Activated naive CD4-positive, alpha-beta T cell treated with anti-CD3 and anti-CD28 coated beads, Interleukin-2, amount 10 ng/mL, durations not matched to agents 7 days and 5 days (primary cell): Measurements from ENCODE around the gene GLCCI1.
"Not testable (repeated sequence)": the region's sequence is repeated elsewhere in the genome, so short reads cannot be mapped to it uniquely, and the experiment has no call there.

Experiments used
- CTCF ChIA-PET: fragments of 350-600 bp; sonication (Branson Sonifier 250); formaldehyde crosslinking; loops from one replicate; lab custom pipeline; 2021; ENCODE audit warnings: antibody characterized with exemption; lab: Charles Lee
- DNase-seq: peaks from one replicate; pipeline ENCODE4 v3.0.0-alpha.2; 2020
- H3K27ac Mint-ChIP-seq: one replicate; pipeline ENCODE4 v1.8.0; 2021; ENCODE audit warnings: mild to moderate bottlenecking, moderate library complexity, mixed read lengths
- H3K27me3 Mint-ChIP-seq: one replicate; pipeline ENCODE4 v1.8.0; 2021; ENCODE audit warnings: mild to moderate bottlenecking, mixed read lengths
- H3K36me3 Mint-ChIP-seq: one replicate; pipeline ENCODE4 v1.8.0; 2021; ENCODE audit warnings: mixed read lengths
- H3K4me1 Mint-ChIP-seq: one replicate; pipeline ENCODE4 v1.8.0; 2021; ENCODE audit warnings: mixed read lengths
- H3K4me3 Mint-ChIP-seq: one replicate; pipeline ENCODE4 v1.8.0; 2021; ENCODE audit warnings: mild to moderate bottlenecking, moderate library complexity, mixed read lengths
- H3K9me3 Mint-ChIP-seq: one replicate; pipeline ENCODE4 v1.8.0; 2021; ENCODE audit warnings: mixed read lengths

The GLCCI1 gene

GRCh38 chr7:8057566-8057965 is 89.0 kb downstream of the GLCCI1 start:
- peaks cover 24% of the 10 kb centered on the region for H3K36me3 Mint-ChIP-seq
- peaks cover 3% of the 10 kb centered on the region for H3K9me3 Mint-ChIP-seq
- H3K27me3 Mint-ChIP-seq: no peaks in the 10 kb centered on the region
- H3K4me1 Mint-ChIP-seq: no peaks in the 10 kb centered on the region
- H3K27ac Mint-ChIP-seq: no peak overlapping the region
- H3K4me3 Mint-ChIP-seq: no peak overlapping the region
- DNase-seq: no peak
- CTCF ChIA-PET: no interaction called here

- no peaks in the 10 kb centered on the region for H3K27me3 Mint-ChIP-seq
- no peak overlapping the region for H3K4me3 Mint-ChIP-seq
- H3K4me1 Mint-ChIP-seq: peaks cover under 1% of the 10 kb centered on the region
- no peak for DNase-seq
- peaks cover 32% of the 10 kb centered on the region for H3K36me3 Mint-ChIP-seq
- no peak overlapping the region for H3K27ac Mint-ChIP-seq
- peaks cover 5% of the 10 kb centered on the region for H3K9me3 Mint-ChIP-seq
- CTCF ChIA-PET: no interaction called here
These were observed 89.7 kb downstream of the GLCCI1 start for GRCh38 chr7:8058322-8058721.

DNA sequence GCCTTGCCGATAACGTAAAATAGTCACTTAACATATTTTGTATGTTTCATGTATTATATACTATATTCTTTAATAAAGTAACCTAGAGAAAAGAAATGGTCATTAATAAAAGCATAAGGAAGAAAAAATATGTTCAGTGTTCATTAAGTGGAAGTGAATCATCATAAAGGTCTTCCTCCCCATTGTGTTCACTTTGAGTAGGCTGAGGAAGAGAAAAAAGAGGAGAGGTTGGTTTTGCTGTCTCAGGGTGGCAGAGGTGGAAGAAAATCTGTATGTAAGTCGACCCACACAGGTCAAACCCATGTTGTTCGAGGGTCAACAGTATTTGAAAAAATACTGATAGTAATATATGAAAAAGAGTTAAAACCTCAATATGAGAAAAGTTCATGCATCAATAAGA is 90.3 kb downstream of the GLCCI1 start:
- CTCF ChIA-PET: no interaction called here
- Mint-ChIP-seq H3K4me1 (peaks cover 5% of the 10 kb centered on the region), H3K36me3 (peaks cover 37% of the 10 kb centered on the region), H3K9me3 (peaks cover 5% of the 10 kb centered on the region), H3K27ac (no peak overlapping the region), H3K4me3 (no peak overlapping the region), H3K27me3 (no peaks in the 10 kb centered on the region)
- no peak for DNase-seq

DNA sequence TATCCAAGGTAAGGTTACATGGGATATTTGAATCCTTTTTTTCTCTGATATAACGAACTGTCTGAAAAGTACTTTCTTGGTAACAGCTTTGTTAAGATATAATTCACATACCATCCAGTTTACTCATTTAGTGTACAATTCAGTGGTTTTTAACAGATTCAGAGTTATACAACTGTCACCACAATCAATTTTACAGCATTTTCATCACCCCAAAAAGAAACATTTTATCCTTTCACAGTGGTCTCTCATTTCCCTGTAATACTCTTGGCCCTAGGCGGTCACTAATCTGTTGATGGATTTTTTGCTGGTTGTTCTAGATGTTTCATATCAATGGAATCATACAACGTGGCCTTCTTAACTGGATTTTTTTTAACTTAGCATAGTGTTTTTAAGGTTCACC is 91.6 kb downstream of the GLCCI1 start:
- H3K4me3 Mint-ChIP-seq: no peak overlapping the region
- no peak overlapping the region for H3K27ac Mint-ChIP-seq
- peaks cover 43% of the 10 kb centered on the region for H3K36me3 Mint-ChIP-seq
- peaks cover 8% of the 10 kb centered on the region for H3K4me1 Mint-ChIP-seq
- no peaks in the 10 kb centered on the region for H3K27me3 Mint-ChIP-seq
- CTCF ChIA-PET: no interaction called here
- DNase-seq: no peak
- H3K9me3 Mint-ChIP-seq: peaks cover 8% of the 10 kb centered on the region

GRCh38 chr7:8063300-8063699 is 94.7 kb downstream of the GLCCI1 start:
- CTCF ChIA-PET, H3K4me3 Mint-ChIP-seq, H3K27ac Mint-ChIP-seq: not testable (repeated sequence)

DNA sequence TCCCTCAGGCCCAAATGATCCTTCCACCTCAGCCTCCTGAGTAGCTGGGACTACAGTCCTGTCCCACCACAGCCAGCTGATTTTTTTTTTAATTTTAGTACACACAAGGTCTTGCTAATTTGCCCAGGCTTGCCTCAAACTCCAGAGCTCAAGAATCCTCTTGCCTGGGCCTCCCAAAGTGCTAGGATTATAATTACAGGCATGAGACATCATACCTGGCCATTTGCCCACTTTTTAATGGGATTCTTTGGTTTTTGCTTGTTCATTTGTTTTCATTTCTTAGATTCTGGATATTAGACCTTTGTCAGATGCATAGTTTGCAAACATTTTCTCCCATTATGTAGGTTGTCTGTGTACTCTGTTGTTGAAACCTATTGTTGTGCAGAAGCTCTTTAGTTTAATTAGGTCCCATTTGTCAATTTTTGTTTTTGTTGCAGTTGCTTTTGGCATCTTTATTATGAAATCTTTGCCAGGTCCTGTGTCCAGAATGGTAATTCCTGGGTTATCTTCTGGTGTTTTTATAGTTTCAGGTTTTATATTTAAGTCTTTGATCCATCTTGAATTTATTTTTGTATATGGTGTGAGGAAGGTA is 95.2 kb downstream of the GLCCI1 start:
- no peaks in the 10 kb centered on the region for H3K27me3 Mint-ChIP-seq
- no peak overlapping the region for H3K4me3 Mint-ChIP-seq
- CTCF ChIA-PET: no interaction called here

More at GRCh38 chr7:8063300-8063699, 94.7 kb downstream of the GLCCI1 start:
- not testable (repeated sequence) for H3K4me1 Mint-ChIP-seq, H3K9me3 Mint-ChIP-seq, DNase-seq, H3K27me3 Mint-ChIP-seq
- peaks cover 51% of the 10 kb centered on the region for H3K36me3 Mint-ChIP-seq

DNA sequence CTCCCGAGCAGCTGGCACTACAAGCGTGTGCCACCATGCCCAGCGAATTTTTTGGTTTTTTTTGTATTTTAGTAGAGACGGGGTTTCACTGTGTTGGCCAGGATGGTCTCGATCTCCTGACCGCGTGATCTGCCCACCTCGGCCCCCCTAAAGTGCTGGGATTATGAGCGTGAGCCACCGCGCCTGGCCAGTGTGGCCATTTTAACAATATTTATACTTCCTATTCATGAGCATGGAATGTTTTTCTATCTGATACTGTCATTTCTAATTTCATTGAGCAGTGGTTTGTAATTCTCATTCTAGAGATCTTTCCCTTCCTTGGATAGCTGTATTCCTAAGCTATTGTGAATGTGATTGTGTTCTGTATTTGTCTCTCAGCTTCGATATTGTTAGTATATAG is 96.2 kb downstream of the GLCCI1 start:
- H3K9me3 Mint-ChIP-seq: peaks cover 8% of the 10 kb centered on the region
- peaks cover 8% of the 10 kb centered on the region for H3K4me1 Mint-ChIP-seq
- H3K36me3 Mint-ChIP-seq: peaks cover 55% of the 10 kb centered on the region
- H3K27me3 Mint-ChIP-seq: no peaks in the 10 kb centered on the region
- no peak overlapping the region for H3K27ac Mint-ChIP-seq
- no peak for DNase-seq
- CTCF ChIA-PET: no interaction called here
- no peak overlapping the region for H3K4me3 Mint-ChIP-seq

More for the DNA sequence above, 95.2 kb downstream of the GLCCI1 start:
- Mint-ChIP-seq H3K9me3 (peaks cover 8% of the 10 kb centered on the region), H3K27ac (no peak overlapping the region), H3K4me1 (peaks cover 8% of the 10 kb centered on the region), H3K36me3 (peaks cover 55% of the 10 kb centered on the region)
- no peak for DNase-seq

GRCh38 chr7:8065356-8065813 is 96.8 kb downstream of the GLCCI1 start:
- H3K4me3 Mint-ChIP-seq: no peak overlapping the region
- peaks cover 8% of the 10 kb centered on the region for H3K9me3 Mint-ChIP-seq
- no peak overlapping the region for H3K27ac Mint-ChIP-seq
- H3K36me3 Mint-ChIP-seq: peaks cover 53% of the 10 kb centered on the region
- no peak for DNase-seq
- no peaks in the 10 kb centered on the region for H3K27me3 Mint-ChIP-seq
- H3K4me1 Mint-ChIP-seq: peaks cover 8% of the 10 kb centered on the region
- CTCF ChIA-PET: interaction anchor here (1.2 kb wide), 1 partner anchor 10 kb away, joined by 3 read pairs; no protein-coding TSS in a partner anchor

DNA sequence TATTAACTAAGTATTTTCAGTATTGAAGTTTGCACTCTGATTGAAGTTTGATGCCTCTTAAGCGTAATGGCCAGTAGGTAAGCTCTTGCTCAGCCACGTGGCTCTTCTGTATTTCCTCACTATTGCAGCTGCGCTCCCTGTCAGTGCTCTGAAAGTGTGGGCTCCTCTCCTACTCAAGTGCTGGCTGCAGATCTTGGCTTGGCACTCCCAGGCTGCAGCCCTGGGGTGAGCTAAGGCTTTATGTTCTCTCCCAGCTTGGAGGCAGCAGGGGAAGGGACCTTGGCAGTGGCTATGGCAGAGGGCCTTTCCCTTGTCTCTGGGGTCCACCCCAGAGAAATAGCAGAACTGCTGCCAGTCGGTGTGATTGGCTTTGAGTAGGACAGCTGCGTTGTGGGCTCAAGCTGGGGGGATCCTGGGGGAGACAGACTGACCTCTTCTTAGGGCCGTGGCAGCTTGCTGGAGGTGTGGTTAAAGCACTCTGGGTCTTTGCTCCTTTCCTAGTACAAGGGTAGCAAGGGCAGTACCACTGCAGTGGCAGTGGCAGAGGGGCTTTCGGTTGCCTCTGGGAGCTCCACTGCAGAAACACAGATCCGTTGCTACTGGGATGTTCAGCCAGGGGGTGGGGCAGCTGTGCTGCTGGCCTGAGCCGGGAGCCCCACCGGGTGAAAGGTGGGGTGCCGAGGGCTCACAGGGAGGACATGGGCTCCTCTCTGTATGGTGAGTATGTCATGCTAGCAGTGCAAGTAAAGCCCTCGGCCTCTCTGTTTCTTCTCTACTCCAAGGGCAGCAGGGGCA is 100.5 kb downstream of the GLCCI1 start:
- Mint-ChIP-seq H3K36me3 (peaks cover 43% of the 10 kb centered on the region), H3K9me3 (peaks cover under 1% of the 10 kb centered on the region), H3K4me1 (peaks cover under 1% of the 10 kb centered on the region), H3K27me3 (no peaks in the 10 kb centered on the region), H3K27ac (no peak overlapping the region), H3K4me3 (no peak overlapping the region)
- no peak for DNase-seq
- CTCF ChIA-PET: no interaction called here

DNA sequence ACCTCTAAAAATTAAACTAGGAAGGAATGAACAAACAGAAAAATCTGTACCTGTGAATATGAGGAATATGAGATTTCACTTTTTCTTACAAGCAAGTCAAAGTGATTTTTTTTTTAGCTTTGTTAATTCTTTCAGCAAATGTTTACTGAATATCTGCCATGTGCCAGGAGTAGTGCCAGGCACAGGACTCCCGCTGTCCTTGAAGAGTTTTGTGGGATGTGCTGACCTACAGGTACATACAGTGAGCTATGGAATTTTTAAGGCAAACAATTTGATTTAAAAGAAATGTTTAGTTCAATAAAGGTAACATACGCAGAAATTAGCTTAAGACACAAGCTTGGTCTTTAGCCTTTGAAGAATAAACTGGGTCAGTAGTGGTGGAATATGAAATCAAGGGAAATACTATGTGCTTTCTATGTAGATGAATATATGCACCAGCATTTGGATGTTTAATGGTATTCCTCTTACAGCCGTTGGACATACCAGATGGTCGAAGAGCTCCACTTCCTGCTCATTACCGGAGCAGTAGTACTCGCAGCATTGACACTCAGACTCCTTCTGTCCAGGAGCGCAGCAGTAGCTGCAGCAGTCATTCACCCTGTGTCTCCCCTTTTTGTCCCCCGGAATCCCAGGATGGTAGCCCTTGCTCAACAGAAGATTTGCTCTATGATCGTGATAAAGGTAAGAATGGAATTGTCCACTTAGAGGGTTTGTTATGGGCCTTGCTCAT is 102.0 kb downstream of the GLCCI1 start:
- H3K9me3 Mint-ChIP-seq: no peaks in the 10 kb centered on the region
- H3K4me1 Mint-ChIP-seq: no peaks in the 10 kb centered on the region
- H3K27me3 Mint-ChIP-seq: no peaks in the 10 kb centered on the region
- CTCF ChIA-PET: interaction anchor here (1.5 kb wide), 1 partner anchor 14 kb away, joined by 4 read pairs; no protein-coding TSS in a partner anchor
- H3K27ac Mint-ChIP-seq: no peak overlapping the region
- DNase-seq: no peak
- H3K36me3 Mint-ChIP-seq: peaks cover 40% of the 10 kb centered on the region
- no peak overlapping the region for H3K4me3 Mint-ChIP-seq

GRCh38 chr7:8078418-8078817 is 109.8 kb downstream of the GLCCI1 start:
- Mint-ChIP-seq H3K9me3 (no peaks in the 10 kb centered on the region), H3K36me3 (peaks cover 13% of the 10 kb centered on the region), H3K27me3 (no peaks in the 10 kb centered on the region), H3K4me1 (no peaks in the 10 kb centered on the region), H3K27ac (no peak overlapping the region), H3K4me3 (no peak overlapping the region)
- DNase-seq: no peak
- CTCF ChIA-PET: no interaction called here

- Mint-ChIP-seq H3K27me3 (no peaks in the 10 kb centered on the region), H3K4me1 (no peaks in the 10 kb centered on the region), H3K27ac (no peak overlapping the region), H3K4me3 (no peak overlapping the region), H3K9me3 (no peaks in the 10 kb centered on the region), H3K36me3 (peaks cover 21% of the 10 kb centered on the region)
- CTCF ChIA-PET: interaction anchor here (1.1 kb wide), 1 partner anchor 10 kb away, joined by 4 read pairs; no protein-coding TSS in a partner anchor
- no peak for DNase-seq
These were observed 114.2 kb downstream of the GLCCI1 start for GRCh38 chr7:8082762-8083161.

- CTCF ChIA-PET: interaction anchor here (1.1 to 1.5 kb wide), 2 partner anchors 12 to 14 kb away, joined by 4 read pairs; no protein-coding TSS in a partner anchor
- H3K4me3 Mint-ChIP-seq: no peak overlapping the region
These were observed 116.2 kb downstream of the GLCCI1 start for GRCh38 chr7:8084836-8085235.

GRCh38 chr7:8085420-8085819 is 116.8 kb downstream of the GLCCI1 start:
- Mint-ChIP-seq H3K27me3 (no peaks in the 10 kb centered on the region), H3K27ac (no peak overlapping the region), H3K36me3 (peaks cover 25% of the 10 kb centered on the region), H3K4me3 (no peak overlapping the region), H3K9me3 (no peaks in the 10 kb centered on the region), H3K4me1 (no peaks in the 10 kb centered on the region)
- DNase-seq: no peak
- CTCF ChIA-PET: interaction anchor here (1.1 to 1.5 kb wide), 2 partner anchors 12 to 15 kb away, joined by 4 read pairs; no protein-coding TSS in a partner anchor

More at GRCh38 chr7:8084836-8085235, 116.2 kb downstream of the GLCCI1 start:
- H3K36me3 Mint-ChIP-seq: peaks cover 22% of the 10 kb centered on the region
- H3K27me3 Mint-ChIP-seq: no peaks in the 10 kb centered on the region
- DNase-seq: no peak
- H3K4me1 Mint-ChIP-seq: no peaks in the 10 kb centered on the region
- H3K9me3 Mint-ChIP-seq: no peaks in the 10 kb centered on the region
- H3K27ac Mint-ChIP-seq: no peak overlapping the region
